AG10803 (cell line): ENCODE results near the gene ANGPT4.
A peak's percentile ranks its signal among the peaks of the same experiment; 100 is the strongest.

ENCODE experiments used
- DNase-seq: peaks from one replicate; pipeline ENCODE4 v3.0.0; 2010; ENCODE audit warnings: low read depth
- H3K4me3 ChIP-seq: 2 replicates; pipeline ENCODE4 v1.5.1; 2011; ENCODE audit warnings: mild to moderate bottlenecking, low read length, control low read depth
- CTCF ChIP-seq: conservative IDR thresholded peaks from 2 replicates; pipeline ENCODE4 v1.5.1; 2011; ENCODE audit warnings: mild to moderate bottlenecking, low read length, control low read depth, inconsistent platforms

Gene ANGPT4

GRCh38 chr20:940926-941325 lies 24.8 kb upstream of the ANGPT4 start:
- no peak for DNase-seq
- no peak overlapping the region for H3K4me3 ChIP-seq
- no peak for TF ChIP-seq CTCF

- no peak for DNase-seq
- H3K4me3 ChIP-seq, result no peak overlapping the region
- no peak for TF ChIP-seq CTCF
Observed at GRCh38 chr20:939606-940005, 23.5 kb upstream of the ANGPT4 start.

GRCh38 chr20:934186-934840 lies 18.2 kb upstream of the ANGPT4 start:
- DNase-seq, result no peak
- H3K4me3 ChIP-seq, result no peak overlapping the region
- TF ChIP-seq CTCF, result no peak

DNA sequence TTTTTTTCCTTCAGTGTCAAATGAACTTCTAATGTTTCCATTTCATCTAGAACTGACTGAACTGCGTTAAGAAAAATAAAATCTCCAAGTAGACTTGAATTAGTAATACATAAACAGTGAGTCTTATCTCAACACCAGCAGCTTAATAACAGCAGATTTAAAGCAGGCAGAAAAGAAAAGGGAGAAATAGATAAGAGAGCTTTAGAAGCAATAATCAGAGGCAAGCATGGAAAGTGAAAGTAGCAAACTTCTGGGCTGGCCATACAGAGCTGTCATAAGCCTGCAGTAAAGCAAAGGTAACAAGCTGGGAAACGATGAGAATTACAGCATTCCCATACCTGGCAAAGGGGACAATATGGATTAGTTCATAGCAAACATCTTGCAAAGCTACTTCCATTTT lies 16.9 kb upstream of the ANGPT4 start:
- DNase-seq, result no peak
- no peak for TF ChIP-seq CTCF
- no peak overlapping the region for H3K4me3 ChIP-seq

DNA sequence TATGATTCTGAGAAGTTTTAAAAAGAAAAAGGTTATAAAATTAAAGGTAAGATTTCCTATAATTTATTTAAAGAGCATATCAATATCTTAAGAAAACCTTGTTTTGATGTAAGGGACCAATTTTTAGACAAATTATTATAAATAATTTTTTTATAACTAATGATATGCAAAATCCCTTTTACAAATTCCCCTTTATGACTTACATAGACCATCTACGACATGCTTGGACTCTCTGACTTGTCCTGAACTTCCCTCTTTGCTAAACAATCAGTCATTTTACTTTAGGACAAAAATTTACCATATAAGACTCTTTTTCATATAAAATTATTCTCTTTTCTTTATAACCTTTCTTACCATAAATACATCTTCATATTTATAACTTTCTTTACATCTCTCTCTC lies 15.3 kb upstream of the ANGPT4 start:
- no peak for TF ChIP-seq CTCF
- H3K4me3 ChIP-seq, result no peak overlapping the region
- DNase-seq, result no peak

- TF ChIP-seq CTCF, result no peak
- H3K4me3 ChIP-seq, result no peak overlapping the region
- peak; percentile 21 for DNase-seq
Observed at GRCh38 chr20:926670-927069, 10.5 kb upstream of the ANGPT4 start.

- no peak for DNase-seq
- no peak overlapping the region for H3K4me3 ChIP-seq
- TF ChIP-seq CTCF, result no peak
Observed at GRCh38 chr20:925516-925915, 9.4 kb upstream of the ANGPT4 start.
